HG02610 (cell line): ENCODE measurements around the gene RAG2.
"Not testable (repeated sequence)": the region's sequence is repeated elsewhere in the genome, so short reads cannot be mapped to it uniquely, and the experiment has no call there.

ENCODE experiments used
- ATAC-seq: cut with Tn5 transposase; IDR thresholded peaks from one replicate; pipeline ENCODE4 v1.9.1; 2021; ENCODE audit warnings: mild to moderate bottlenecking, moderate library complexity; ENCODE audit not compliant: unreplicated experiment

Gene RAG2

DNA sequence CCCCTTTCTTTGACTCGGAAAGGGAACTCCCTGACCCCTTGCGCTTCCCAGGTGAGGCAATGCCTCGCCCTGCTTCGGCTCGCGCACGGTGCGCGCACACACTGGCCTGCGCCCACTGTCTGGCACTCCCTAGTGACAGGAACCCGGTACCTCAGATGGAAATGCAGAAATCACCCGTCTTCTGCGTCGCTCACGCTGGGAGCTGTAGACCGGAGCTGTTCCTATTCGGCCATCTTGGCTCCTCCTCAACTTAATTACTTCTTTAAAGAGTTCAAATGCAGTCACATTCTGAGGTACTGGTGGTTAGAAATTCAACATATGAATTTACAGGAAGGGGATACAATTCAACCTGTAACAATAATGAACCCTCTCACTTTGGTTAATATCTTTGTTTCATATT lies 40.6 kb downstream of the RAG2 start:
- ATAC-seq, result not testable (repeated sequence)

DNA sequence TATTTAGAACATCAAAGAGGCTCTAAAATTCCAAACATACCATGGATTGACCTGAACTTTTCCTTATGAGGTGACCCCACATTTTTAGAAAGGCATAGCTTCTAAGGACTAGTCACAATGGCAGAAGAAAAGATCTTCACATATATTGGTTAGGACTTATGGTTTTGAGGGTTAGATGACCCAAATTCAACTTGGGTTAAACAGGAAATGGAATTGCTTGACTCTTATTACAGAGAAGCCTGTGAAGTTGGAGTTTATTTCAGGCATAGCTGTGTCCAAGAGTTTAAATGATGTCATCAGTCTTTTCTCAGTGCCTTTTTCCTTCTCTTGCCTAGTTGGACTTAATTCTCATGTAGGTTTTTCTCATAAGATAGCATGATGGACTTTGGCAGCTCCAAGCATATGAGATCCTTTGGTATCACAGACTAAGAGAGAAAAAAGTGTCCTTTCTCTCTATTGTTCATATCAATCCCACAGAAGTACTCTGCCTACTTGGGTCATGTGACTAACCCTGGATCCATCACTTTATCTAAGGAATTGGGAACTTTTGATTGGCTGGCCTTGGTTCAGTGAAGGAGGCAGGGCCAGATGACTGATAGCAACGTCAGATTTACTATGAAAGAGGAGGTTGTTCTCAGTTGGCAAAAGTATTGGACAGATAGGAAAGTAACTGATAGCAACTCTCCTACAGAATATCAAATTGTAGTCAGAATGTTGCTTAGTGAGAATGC lies 47.5 kb downstream of the RAG2 start:
- ATAC-seq, result no peak
